ENCODE data around the gene PARD3.

Gene PARD3

DNA sequence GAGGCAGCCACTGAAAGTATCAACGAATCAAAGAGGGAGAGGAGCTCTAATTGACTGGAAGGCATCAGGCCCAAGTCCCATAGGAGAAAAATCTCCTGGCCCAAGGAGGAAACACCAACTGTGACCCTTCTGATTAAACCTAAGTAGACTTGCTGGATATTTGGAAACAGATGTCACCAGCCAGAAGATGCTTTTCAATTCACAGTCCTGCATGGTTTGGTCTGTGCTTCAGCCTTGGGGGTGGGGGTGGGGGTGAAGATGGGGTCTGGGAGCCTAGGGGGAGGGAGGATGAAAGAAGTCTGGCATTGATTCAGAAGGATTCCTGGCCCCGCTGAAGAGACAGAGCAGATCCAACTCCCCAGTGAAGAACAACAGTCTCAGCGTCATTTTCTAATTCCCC, 623.7 kb downstream of the PARD3 start:
- H3K27ac ChIP-seq (ENCODE audit: low read depth, low read length) = no peak overlapping the region
- H2AFZ ChIP-seq (ENCODE audit: low read depth, low read length, severe bottlenecking) = no peak overlapping the region
- no peak overlapping the region for H3K4me2 ChIP-seq (ENCODE audit: low read depth, low read length, poor library complexity, severe bottlenecking)
- no peaks in the 10 kb centered on the region for H3F3A ChIP-seq (ENCODE audit: insufficient read depth)
- H3K9me3 ChIP-seq (ENCODE audit: insufficient read depth, low read length) = no peaks in the 10 kb centered on the region
- H3K36me3 ChIP-seq (ENCODE audit: low read length) = no peaks in the 10 kb centered on the region
- H3K27me3 ChIP-seq (ENCODE audit: low read length) = no peaks in the 10 kb centered on the region
- H3K4me3 ChIP-seq (ENCODE audit: insufficient read depth, low read length, poor library complexity, severe bottlenecking) = no peak overlapping the region
- no peak for TF ChIP-seq EZH2phosphoT487 (conservative IDR thresholded peaks at IDR 0.05; ENCODE audit: low read length)
- TF ChIP-seq, protein P1, sequence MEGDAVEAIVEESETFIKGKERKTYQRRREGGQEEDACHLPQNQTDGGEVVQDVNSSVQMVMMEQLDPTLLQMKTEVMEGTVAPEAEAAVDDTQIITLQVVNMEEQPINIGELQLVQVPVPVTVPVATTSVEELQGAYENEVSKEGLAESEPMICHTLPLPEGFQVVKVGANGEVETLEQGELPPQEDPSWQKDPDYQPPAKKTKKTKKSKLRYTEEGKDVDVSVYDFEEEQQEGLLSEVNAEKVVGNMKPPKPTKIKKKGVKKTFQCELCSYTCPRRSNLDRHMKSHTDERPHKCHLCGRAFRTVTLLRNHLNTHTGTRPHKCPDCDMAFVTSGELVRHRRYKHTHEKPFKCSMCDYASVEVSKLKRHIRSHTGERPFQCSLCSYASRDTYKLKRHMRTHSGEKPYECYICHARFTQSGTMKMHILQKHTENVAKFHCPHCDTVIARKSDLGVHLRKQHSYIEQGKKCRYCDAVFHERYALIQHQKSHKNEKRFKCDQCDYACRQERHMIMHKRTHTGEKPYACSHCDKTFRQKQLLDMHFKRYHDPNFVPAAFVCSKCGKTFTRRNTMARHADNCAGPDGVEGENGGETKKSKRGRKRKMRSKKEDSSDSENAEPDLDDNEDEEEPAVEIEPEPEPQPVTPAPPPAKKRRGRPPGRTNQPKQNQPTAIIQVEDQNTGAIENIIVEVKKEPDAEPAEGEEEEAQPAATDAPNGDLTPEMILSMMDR (IDR thresholded peaks at IDR 0.05; ENCODE audit: insufficient read depth, low read length, poor library complexity, severe bottlenecking) = no peak
- H3K9me2 ChIP-seq (replicated peaks; ENCODE audit: insufficient read depth, low read length) = no peaks in the 10 kb centered on the region
- no peak overlapping the region for H3K9ac ChIP-seq (ENCODE audit: low read length)
- no peaks in the 10 kb centered on the region for H3K79me2 ChIP-seq (ENCODE audit: insufficient read depth, low read length)
- no peaks in the 10 kb centered on the region for H4K20me1 ChIP-seq (ENCODE audit: low read depth, low read length)

DNA sequence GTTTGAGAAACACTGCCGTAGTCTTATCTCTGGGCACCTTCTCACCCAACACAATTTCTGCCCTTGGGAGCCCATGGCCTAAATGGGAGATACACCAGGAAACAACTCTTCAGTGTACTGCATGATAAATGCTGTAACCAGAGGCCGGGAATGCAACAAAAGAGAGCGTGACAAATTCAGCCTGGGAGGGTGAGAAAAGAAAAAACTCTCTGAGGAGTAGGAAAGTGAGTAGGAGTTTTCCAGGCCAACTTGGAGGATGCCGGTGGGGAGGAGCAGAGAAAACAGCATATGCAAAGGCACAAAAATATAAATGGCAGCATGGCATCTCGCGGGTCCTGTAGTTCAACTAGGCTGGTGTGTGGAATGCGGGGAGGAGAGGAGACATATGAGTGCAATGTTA, 624.5 kb downstream of the PARD3 start:
- Histone ChIP-seq H3K9ac (ENCODE audit: low read length) (no peak overlapping the region), H3F3A (ENCODE audit: insufficient read depth) (no peaks in the 10 kb centered on the region), H3K36me3 (ENCODE audit: low read length) (no peaks in the 10 kb centered on the region), H3K4me2 (ENCODE audit: low read depth, low read length, poor library complexity, severe bottlenecking) (no peak overlapping the region), H3K4me3 (ENCODE audit: insufficient read depth, low read length, poor library complexity, severe bottlenecking) (no peak overlapping the region), H3K9me2 (replicated peaks; ENCODE audit: insufficient read depth, low read length) (no peaks in the 10 kb centered on the region), H4K20me1 (ENCODE audit: low read depth, low read length) (no peaks in the 10 kb centered on the region), H3K79me2 (ENCODE audit: insufficient read depth, low read length) (no peaks in the 10 kb centered on the region), H3K27ac (ENCODE audit: low read depth, low read length) (no peak overlapping the region), H3K9me3 (ENCODE audit: insufficient read depth, low read length) (no peaks in the 10 kb centered on the region), H3K27me3 (ENCODE audit: low read length) (no peaks in the 10 kb centered on the region), H2AFZ (ENCODE audit: low read depth, low read length, severe bottlenecking) (no peak overlapping the region)
- TF ChIP-seq, protein P1 (IDR thresholded peaks at IDR 0.05; ENCODE audit: insufficient read depth, low read length, poor library complexity, severe bottlenecking) = no peak
- TF ChIP-seq EZH2phosphoT487 (conservative IDR thresholded peaks at IDR 0.05; ENCODE audit: low read length) = no peak

DNA sequence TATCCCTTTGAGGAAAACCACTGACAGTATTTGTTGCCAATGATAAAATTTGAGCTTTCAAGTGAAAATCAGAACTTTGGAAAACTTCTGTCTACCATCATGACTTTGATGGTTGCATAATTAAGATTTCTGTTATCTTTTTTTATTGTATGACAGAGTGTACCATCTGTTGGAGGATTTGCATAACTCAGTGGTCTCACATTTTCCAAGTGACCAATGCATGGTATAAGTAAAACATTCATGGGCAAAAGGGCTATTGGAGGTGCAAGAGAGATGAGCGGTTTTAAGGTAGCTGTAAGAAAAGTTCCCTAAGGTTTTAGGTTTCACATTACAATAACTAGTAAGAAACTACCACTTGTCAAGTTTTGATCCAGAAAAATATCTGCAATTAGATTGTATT, 625.3 kb downstream of the PARD3 start:
- TF ChIP-seq, protein P1 (IDR thresholded peaks at IDR 0.05; ENCODE audit: insufficient read depth, low read length, poor library complexity, severe bottlenecking) = no peak
- no peaks in the 10 kb centered on the region for H3K9me3 ChIP-seq (ENCODE audit: insufficient read depth, low read length)
- H3K79me2 ChIP-seq (ENCODE audit: insufficient read depth, low read length) = no peaks in the 10 kb centered on the region
- H3K27ac ChIP-seq (ENCODE audit: low read depth, low read length) = no peak overlapping the region
- H3K27me3 ChIP-seq (ENCODE audit: low read length) = no peaks in the 10 kb centered on the region
- H3K9me2 ChIP-seq (replicated peaks; ENCODE audit: insufficient read depth, low read length) = no peaks in the 10 kb centered on the region
- no peak overlapping the region for H3K4me2 ChIP-seq (ENCODE audit: low read depth, low read length, poor library complexity, severe bottlenecking)
- no peaks in the 10 kb centered on the region for H3K36me3 ChIP-seq (ENCODE audit: low read length)
- no peak overlapping the region for H3K4me3 ChIP-seq (ENCODE audit: insufficient read depth, low read length, poor library complexity, severe bottlenecking)
- H4K20me1 ChIP-seq (ENCODE audit: low read depth, low read length) = no peaks in the 10 kb centered on the region
- no peaks in the 10 kb centered on the region for H3F3A ChIP-seq (ENCODE audit: insufficient read depth)
- no peak overlapping the region for H3K9ac ChIP-seq (ENCODE audit: low read length)
- no peak overlapping the region for H2AFZ ChIP-seq (ENCODE audit: low read depth, low read length, severe bottlenecking)

DNA sequence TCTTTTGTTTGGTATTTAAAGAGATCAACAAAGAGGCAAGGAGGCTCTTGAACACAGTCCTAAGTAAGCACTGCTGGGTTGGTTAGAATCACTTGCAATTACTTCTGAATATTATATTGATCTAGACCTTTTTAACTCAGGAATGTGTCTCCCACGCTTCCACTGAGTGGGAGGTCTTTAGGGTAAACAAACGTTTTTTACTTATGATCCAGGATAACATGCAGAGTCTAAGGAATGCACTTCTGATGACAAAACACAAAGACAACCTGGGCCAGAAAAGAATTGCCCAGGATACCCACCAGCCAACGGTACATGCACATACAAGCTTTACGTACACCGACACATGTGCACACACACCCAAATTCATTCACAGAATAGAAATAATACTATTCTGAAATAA, 626.9 kb downstream of the PARD3 start:
- Histone ChIP-seq H3F3A (ENCODE audit: insufficient read depth) (no peaks in the 10 kb centered on the region), H3K27ac (ENCODE audit: low read depth, low read length) (no peak overlapping the region), H2AFZ (ENCODE audit: low read depth, low read length, severe bottlenecking) (no peak overlapping the region), H3K79me2 (ENCODE audit: insufficient read depth, low read length) (no peaks in the 10 kb centered on the region), H4K20me1 (ENCODE audit: low read depth, low read length) (no peaks in the 10 kb centered on the region), H3K9me3 (ENCODE audit: insufficient read depth, low read length) (no peaks in the 10 kb centered on the region), H3K9ac (ENCODE audit: low read length) (no peak overlapping the region), H3K27me3 (ENCODE audit: low read length) (no peaks in the 10 kb centered on the region), H3K4me2 (ENCODE audit: low read depth, low read length, poor library complexity, severe bottlenecking) (no peak overlapping the region), H3K9me2 (replicated peaks; ENCODE audit: insufficient read depth, low read length) (no peaks in the 10 kb centered on the region), H3K36me3 (ENCODE audit: low read length) (no peaks in the 10 kb centered on the region), H3K4me3 (ENCODE audit: insufficient read depth, low read length, poor library complexity, severe bottlenecking) (no peak overlapping the region)
- TF ChIP-seq, protein P1 (IDR thresholded peaks at IDR 0.05; ENCODE audit: insufficient read depth, low read length, poor library complexity, severe bottlenecking) = no peak
- TF ChIP-seq EZH2phosphoT487 (conservative IDR thresholded peaks at IDR 0.05; ENCODE audit: low read length) = no peak
